AG10803 (cell line): ENCODE measurements around the gene OPHN1.

Experiments
- DNase-seq: peaks from one replicate; pipeline ENCODE4 v3.0.0; 2010; ENCODE audit warnings: low read depth
- H3K4me3 ChIP-seq: 2 replicates; pipeline ENCODE4 v1.5.1; 2011; ENCODE audit warnings: mild to moderate bottlenecking, low read length, control low read depth
- CTCF ChIP-seq: conservative IDR thresholded peaks from 2 replicates; pipeline ENCODE4 v1.5.1; 2011; ENCODE audit warnings: mild to moderate bottlenecking, low read length, control low read depth, inconsistent platforms

The OPHN1 gene

GRCh38 chrX:68416592-68416991 lies 16.7 kb downstream of the OPHN1 start:
- TF ChIP-seq CTCF = no peak
- no peak overlapping the region for H3K4me3 ChIP-seq
- peak; percentile 21 for DNase-seq

DNA sequence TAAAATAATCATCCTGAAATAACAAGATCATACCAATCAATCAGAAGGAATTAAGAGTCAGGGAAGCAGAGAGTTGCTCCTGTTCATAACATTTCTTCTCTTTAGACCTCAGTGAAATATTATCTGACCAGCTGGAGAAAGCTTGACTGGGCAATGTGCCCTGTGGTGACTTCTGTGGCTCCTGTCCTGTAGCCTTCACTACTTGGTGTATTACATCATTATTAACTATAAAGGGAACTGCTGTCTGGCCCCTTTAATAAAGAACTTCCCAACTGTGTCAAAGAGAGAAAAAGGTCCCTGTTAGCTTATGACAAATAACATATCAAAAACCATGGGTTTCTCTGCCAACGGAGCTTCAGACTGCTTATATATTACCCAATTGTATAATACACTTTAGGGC lies 18.0 kb downstream of the OPHN1 start:
- H3K4me3 ChIP-seq = no peak overlapping the region
- no peak for TF ChIP-seq CTCF
- peak; percentile 80 for DNase-seq

DNA sequence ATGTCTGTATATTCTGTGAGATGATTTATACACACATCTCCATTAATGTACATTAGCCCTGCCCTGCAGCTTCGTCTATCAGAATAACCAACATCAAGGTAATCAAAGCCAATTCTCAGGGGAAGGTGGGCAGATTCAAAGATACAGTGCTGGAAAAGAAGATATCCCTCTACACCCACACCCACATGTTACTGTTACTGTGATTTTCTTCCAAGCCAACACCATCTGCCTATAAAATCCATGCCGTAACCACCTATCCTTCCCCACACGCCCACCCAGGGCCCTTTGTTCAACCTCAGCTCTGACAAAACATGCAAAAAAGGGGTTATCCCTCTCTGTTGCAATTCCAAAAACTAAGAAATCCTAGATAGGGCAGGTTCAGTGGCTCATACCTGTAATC lies 20.0 kb downstream of the OPHN1 start:
- DNase-seq = no peak
- TF ChIP-seq CTCF = no peak
- no peak overlapping the region for H3K4me3 ChIP-seq

DNA sequence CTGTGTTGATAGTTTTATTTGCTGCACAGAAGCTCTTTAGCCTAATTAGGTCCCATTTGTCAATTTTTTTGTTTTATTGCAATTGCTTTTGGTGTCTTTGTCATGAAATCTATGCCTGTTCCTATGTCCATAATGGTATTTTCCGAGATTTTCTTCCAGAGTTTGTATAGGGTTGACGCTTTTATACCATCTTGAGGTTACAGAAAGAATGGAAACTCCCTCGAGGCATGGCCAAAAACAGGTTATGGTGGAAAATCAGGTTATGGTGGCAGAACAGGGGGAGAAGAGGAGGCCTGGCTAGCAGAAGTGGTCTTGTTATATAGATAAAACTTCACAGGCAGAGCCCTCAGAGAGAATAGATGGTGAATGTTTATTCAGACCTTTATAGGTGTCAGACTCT lies 21.6 kb downstream of the OPHN1 start:
- no peak for DNase-seq
- no peak overlapping the region for H3K4me3 ChIP-seq
- TF ChIP-seq CTCF = no peak

DNA sequence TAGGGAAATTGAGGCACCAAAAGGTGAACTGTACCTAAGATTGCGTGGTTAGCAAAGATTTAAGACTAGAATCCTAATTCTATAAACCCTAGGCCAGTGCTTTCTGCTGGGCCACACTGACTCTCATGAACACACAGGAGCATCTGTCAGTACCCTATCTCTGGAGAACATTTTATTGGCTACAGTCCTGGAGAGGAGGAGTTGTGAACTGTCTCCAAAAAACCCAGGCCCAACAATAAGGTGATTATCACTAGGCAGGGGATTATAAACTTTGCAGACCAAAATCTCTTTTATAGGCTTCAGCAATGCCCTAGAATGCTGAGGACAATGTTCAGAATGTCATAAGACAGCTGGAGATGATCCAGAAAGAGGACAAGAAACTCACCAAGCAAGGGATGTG lies 24.1 kb downstream of the OPHN1 start:
- no peak for DNase-seq
- TF ChIP-seq CTCF = no peak
- no peak overlapping the region for H3K4me3 ChIP-seq

- no peak for DNase-seq
- H3K4me3 ChIP-seq = no peak overlapping the region
- TF ChIP-seq CTCF = no peak
Observed at GRCh38 chrX:68403522-68403921, 29.8 kb downstream of the OPHN1 start.

GRCh38 chrX:68403038-68403437 lies 30.3 kb downstream of the OPHN1 start:
- H3K4me3 ChIP-seq = no peak overlapping the region
- no peak for TF ChIP-seq CTCF
- no peak for DNase-seq
